ENCODE measurements around the gene NOL11. TPM values are rescaled to one million over a fixed set of nuclear protein-coding genes. Genes with fewer than 3 reads are reported as not detected.
A peak's percentile ranks its signal among the peaks of the same experiment; 100 is the strongest.

NOL11 gene
- total and polyA plus RNA-seq, 2 of the 8 experiments (the other 6 are each of a cell fraction or from before 2014, with no cell fraction given) = 58.0 to 97.2 TPM

- Histone ChIP-seq H3K36me3 (ENCODE audit: control insufficient read depth in 2 of 4, insufficient read depth in 4 of 4, low read length in 3 of 4) (peaks cover 0 to 19% (median 1%) of the 10 kb centered on the region in 4 experiments; a peak in 2 of 8 replicates), H3K27ac (ENCODE audit: low read depth, low read length) (no peak overlapping the region), H4K5ac (ENCODE audit: insufficient read length, low read depth, low read length) (peak overlapping the region; percentile 1), H3K27me3 (replicated peaks in 1 of 4; ENCODE audit: control insufficient read depth in 3 of 4, extremely low read depth in 1 of 4, insufficient read depth in 3 of 4, low read length in 3 of 4) (no peaks in the 10 kb centered on the region), H2BK12ac (ENCODE audit: low read depth, low read length) (0 out of 2 replicates have a peak overlapping the region, but pooled peaks have one; percentile 27), H3K56ac (replicated peaks; ENCODE audit: insufficient read length, low read depth, low read length) (no peak overlapping the region), H3K79me1 (ENCODE audit: low read depth, low read length) (no peaks in the 10 kb centered on the region; the same call in 1 of the 2 replicates), H4K91ac (replicated peaks; ENCODE audit: insufficient read length, low read length) (peak overlapping the region; percentile 22), H3K4ac (replicated peaks; ENCODE audit: insufficient read length, low read depth, low read length) (peak overlapping the region; percentile 19), H4K8ac (ENCODE audit: extremely low read depth, insufficient read depth, low read length) (no peak overlapping the region), H3K4me1 (replicated peaks in 1 of 4; ENCODE audit: control insufficient read depth in 3 of 4, insufficient read depth in 4 of 4, low read length in 3 of 4) (peaks cover 0 to 21% (median 18%) of the 10 kb centered on the region in 4 experiments; a peak in 6 of 7 replicates), H3K4me3 (ENCODE audit: extremely low read depth in 1 of 4, insufficient read depth in 2 of 4, low read depth in 3 of 4, low read length in 4 of 4) (no peak overlapping the region), H3K4me2 (ENCODE audit: insufficient read depth in 1 of 2, low read depth in 2 of 2, low read length in 2 of 2) (no peak overlapping the region), H3K79me2 (ENCODE audit: control insufficient read depth in 1 of 2, insufficient read depth in 2 of 2, low read length in 2 of 2) (no peaks in the 10 kb centered on the region), H2BK15ac (ENCODE audit: low read length) (no peak overlapping the region), H4K20me1 (replicated peaks in 1 of 2; ENCODE audit: control insufficient read depth in 1 of 2, insufficient read depth in 2 of 2, low read length in 2 of 2) (no peaks in the 10 kb centered on the region), H2BK120ac (replicated peaks; ENCODE audit: low read depth, low read length) (peak overlapping the region; percentile 90), H2BK5ac (ENCODE audit: low read depth, low read length) (peak overlapping the region; percentile 2; the same call in 1 of the 2 replicates), H2AFZ (ENCODE audit: low read length) (no peak overlapping the region), H3K23ac (ENCODE audit: insufficient read length) (no peak overlapping the region), H3K14ac (ENCODE audit: insufficient read length) (no peak overlapping the region), H3K9me3 (ENCODE audit: insufficient read depth in 2 of 2, low read depth in 1 of 2, low read length in 1 of 2) (peaks cover 5 to 8% of the 10 kb centered on the region in 2 experiments; a peak in 1 of 4 replicates), H2AK5ac (ENCODE audit: low read depth, low read length) (no peak overlapping the region), H3K23me2 (ENCODE audit: low read depth, low read length) (no peaks in the 10 kb centered on the region), H3K18ac (ENCODE audit: extremely low read depth, low read length) (peak overlapping the region; percentile 75; the same call in 1 of the 2 replicates), H3K9ac (replicated peaks in 1 of 4; ENCODE audit: extremely low read depth in 1 of 4, low read depth in 3 of 4, low read length in 3 of 4) (no peak overlapping the region), H2BK20ac (ENCODE audit: low read length) (no peak overlapping the region; the same call in 1 of the 2 replicates)
- DNase-seq (ENCODE audit: low read depth in 1 of 2, low spot score in 2 of 2) (no peak), FAIRE-seq (no peak)
- 96% methylated on average over 5 of the region's 5 CpGs; no CpG with 5 or more reads in 1 of the 2 experiments for WGBS, 2 experiments (ENCODE audit: extremely low coverage in 1 of 2, insufficient coverage in 1 of 2, insufficient read length in 1 of 2, insufficient replicate concordance in 2 of 2, low coverage in 1 of 2, low lambda C conversion rate in 2 of 2, missing lambda C conversion rate in 1 of 2)
- POLR2A ChIA-PET (ENCODE audit: partially characterized antibody) = no interaction called here
- CTCF ChIA-PET (ENCODE audit: partially characterized antibody) = interaction anchor here (1.2 kb wide), 1 partner anchor 15 kb away, joined by 3 read pairs; no protein-coding TSS in a partner anchor
- TF ChIP-seq SP4 (IDR thresholded peaks at IDR 0.05; ENCODE audit: low read length) = no peak
- no peak for TF ChIP-seq JUND (IDR thresholded peaks at IDR 0.05; ENCODE audit: low read length)
- TF ChIP-seq KDM1A (IDR thresholded peaks at IDR 0.05; ENCODE audit: borderline replicate concordance, low read length) = no peak
- no peak for TF ChIP-seq TEAD4 (IDR thresholded peaks at IDR 0.05; ENCODE audit: low read depth, low read length)
- no peak for TF ChIP-seq TAF1 (IDR thresholded peaks at IDR 0.05; ENCODE audit: low read depth, low read length)
Measured at GRCh38 chr17:67754001-67754400, 36.3 kb downstream of the NOL11 start.
